ENCODE data around the gene GPR87.

GPR87 gene

DNA sequence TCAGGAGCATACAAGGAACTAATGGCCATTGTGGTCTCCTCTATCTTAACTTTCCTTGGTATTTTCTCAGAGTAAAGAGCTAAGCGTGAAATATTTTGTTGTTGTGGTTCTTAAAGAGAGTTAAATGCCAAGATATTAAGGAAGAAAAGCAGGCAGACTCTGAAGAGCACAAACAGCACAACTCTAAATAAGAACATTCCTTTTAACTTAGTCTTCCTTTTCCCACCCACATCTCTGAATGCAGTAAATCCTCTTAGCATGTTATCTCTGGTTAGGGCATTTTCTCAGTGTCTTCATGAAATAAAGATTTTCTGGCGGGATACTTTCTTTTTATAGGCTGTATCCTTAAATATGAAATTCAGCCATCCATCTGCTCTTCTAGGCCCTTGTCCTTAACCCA lies 1.5 kb downstream of the GPR87 start:
- no peak for DNase-seq

DNA sequence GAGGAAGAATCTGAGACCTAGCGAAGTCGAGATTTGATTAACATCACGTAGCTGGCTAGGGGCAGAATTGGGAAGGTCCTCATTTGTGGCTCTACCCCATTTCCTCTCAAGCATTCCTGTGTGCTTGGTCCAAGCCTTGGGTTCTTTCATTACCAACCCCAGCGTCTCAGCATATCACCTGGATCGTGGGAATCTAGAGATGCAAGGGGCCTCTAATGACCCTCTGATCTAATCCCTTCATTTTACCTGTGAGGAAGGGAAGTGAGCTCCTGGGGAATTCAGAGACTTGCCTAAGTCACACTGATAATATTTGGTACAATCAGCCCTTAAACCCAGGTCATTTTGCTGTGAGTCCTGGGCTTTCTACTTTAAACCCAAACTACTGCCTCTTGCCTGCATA lies 2.0 kb downstream of the GPR87 start:
- no peak for DNase-seq

GRCh38 chr3:151314137-151314536 lies 2.5 kb downstream of the GPR87 start:
- DNase-seq = no peak

GRCh38 chr3:151312972-151313371 lies 3.6 kb downstream of the GPR87 start:
- no peak for DNase-seq

DNA sequence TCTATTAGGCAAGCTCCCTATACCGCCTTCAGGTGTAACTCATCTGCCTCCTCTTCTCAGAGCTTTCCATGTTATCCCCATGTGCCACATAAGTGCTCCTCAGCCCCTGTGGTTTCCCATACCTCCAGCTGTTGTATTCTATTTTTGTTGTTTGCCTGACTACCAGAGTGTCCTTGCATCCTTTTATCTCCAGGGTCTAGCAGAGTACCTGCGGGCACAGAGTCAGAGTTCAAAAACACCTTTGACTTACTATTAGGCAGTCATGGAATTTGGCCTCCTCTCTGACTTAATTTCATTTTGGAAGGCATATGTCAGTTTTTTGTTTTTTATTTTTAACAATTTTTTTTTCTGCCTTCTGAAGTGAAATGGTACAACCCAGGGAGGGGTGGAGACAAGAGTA lies 7.1 kb downstream of the GPR87 start:
- DNase-seq = no peak

DNA sequence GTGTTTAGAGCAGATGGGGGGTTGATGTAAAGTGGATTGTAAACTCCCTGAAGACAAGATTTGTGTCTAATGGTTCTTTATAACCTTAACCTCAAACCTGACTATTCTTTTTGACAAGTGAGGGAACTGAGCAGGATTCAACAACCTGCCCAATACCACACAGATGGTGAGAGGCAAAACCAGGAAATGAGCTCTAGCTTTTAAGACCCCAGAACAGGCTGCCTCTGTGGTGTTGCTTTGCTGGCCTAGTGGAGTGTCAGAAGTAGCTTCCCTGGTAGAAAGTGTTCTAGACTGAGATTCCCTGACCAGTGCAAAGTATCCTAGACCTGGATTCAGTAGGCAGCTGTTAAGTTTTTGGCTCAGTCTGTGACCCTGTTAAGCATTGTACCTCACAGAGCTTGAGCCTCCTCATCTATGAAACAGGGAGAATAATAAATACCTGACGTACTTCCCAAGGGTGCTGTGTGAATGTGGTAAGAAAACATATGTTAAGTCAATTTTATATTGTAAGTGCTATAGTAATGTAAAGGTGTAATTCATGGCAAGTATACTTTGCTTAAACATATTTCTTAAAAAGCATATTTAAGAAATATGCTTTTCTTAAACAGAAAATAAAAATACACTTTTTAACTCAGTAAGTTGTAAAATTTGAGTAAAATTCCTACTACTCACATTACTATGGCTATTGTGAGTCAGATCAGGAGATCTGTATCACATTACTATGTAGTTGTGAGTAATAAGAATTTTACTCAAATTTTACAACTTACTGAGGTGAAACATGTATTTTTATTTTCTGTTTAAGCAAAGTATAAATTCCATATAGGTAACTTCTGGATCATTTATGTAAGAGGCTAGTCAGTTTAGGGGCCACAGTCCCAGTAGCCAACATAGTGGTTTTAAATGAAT lies 8.8 kb downstream of the GPR87 start:
- DNase-seq = no peak

GRCh38 chr3:151307131-151307530 lies 9.5 kb downstream of the GPR87 start:
- no peak for DNase-seq

DNA sequence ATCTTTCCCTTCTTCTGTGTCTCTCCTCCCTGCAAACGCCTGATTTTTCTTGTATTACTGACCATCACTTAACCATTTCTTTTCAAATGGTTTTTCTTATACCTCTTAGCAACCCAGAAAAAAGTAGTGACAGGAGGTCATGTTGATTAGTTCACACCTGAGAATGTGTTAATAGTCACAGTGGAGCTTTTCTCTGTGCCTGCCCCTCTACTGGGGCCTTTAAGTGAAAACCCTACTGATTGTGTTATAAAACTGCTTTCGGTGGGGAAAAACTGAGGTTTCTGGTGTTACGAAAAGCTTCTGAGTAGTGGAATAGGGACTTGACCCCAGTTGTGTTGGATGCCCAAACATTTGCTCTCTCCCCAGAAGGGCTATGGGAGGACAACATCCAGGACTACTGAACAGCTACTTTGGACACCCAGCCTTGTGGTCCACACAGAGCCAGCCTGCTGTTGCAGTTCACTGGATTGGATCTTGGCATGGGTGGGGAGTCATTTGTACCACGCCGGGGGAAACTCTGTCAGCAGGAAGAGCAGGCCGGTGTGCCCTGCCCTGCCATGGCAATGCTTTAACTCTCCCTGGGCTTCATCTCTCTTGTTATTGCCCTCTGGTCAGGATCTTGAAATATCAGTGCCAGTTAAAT lies 10.3 kb downstream of the GPR87 start:
- DNase-seq = no peak

DNA sequence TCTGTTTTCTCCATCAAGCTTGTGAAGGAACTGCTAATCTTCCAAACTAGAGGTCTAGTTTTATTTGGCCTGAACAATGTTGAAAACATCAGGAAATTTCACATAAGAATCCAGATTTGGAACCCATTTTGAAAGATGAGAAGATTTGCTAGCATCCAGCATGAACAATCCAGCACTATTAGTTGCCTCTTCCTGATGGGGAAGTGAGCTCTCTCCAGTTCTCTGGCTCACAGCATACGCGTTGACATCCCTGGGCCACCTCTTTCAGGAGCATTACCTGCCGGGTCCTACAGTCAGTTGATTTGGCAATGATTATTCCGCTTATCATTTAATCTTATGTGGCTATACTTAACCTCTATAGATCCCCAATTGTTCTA lies 10.9 kb downstream of the GPR87 start:
- DNase-seq = no peak

- DNase-seq = no peak
Measured at GRCh38 chr3:151305060-151305774, 11.4 kb downstream of the GPR87 start.

DNA sequence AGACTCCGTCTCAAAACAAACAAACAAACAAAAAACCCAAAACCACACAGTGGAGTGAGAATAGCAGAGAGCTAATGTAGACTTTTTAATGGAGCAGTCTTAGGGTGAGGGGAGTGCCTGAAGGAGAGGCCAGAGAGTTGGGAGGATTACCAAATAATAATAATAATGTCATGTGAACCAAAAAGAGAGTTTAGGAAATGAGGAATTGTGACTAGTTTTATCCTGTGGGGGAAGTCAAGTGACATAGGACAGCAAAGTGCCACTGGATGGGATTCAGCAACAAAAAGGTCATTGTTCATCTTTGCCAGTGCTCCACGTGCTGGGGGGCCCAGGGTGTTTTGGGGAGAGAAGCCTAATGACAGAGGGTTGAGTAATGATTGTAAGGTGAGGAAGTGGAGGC lies 12.9 kb downstream of the GPR87 start:
- no peak for DNase-seq

GRCh38 chr3:151301787-151302186 lies 14.8 kb downstream of the GPR87 start:
- DNase-seq = no peak

DNA sequence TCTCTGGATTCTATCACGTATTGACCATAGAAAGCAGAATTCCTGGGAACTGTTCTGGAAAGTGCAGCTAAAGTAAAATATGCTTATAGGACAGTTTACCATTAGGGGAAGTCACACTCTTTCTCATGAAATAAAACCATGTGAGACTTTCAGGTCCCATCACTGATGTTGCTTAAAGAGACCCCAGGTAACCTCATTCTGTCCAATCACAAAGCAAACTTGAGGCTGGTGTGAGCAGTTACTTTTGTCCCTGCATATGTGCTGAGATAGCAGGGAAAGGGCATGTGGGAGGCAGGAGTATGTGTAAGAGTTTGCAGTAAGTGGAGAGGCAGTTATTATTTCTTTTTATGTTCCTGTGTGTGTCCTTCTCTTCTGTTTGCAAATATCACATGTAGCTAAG lies 16.1 kb downstream of the GPR87 start:
- DNase-seq = no peak

DNA sequence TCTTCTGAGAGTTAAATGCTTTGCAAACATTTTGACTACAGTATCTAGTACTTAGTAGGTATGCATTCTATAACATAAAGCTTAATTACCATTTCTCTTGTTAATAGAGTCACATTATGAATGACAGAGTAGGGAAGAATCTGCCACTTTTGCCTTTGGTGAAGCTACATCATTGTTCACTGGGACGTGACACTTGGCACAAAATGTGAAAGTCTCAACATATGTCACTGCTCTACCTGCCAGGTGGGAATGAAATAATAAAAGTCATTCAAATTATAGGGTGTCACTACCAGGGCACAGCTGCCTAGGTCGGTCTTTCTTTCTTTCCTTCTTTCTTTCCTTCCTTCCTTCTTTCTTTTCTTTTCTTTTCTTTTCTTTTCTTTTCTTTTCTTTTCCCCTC lies 17.6 kb downstream of the GPR87 start:
- no peak for DNase-seq

DNA sequence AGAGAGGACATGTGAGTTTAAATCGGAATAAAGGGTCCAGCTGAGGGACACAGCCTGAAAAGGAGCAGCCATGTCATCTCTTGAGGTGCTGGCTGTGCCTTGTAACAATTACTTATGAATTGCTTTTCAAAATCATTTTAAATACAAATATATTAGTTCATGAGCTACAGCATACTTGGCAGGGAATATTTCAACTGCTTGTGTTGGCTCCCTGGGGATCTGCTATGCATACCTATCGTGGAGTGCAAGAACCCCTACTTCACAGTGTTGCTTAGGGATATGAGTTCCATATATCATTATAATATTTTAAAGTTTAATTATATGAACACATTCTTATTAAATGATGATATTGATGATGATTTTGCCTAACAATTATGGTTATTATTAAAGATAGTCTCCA lies 19.2 kb downstream of the GPR87 start:
- no peak for DNase-seq

DNA sequence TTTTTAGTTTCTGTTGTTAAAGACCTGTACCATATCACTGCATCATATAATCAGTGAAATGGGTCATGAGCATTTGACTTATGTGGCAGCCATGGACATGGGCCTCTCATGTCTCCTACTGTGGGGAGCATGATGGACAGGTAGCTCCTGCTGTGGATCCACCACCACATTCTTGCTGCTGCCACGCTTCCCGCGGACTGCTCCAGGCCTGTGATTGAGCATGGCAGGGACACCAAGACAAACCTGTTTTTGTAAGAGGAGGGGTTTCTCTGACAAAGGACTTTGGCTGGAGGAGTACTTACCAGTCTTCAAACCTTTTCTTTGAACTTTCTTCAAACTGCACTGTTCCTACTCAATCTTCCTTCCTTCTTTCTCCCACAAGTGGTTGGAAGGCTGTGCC lies 20.4 kb downstream of the GPR87 start:
- DNase-seq = no peak

GRCh38 chr3:151293127-151293526 lies 23.5 kb downstream of the GPR87 start:
- DNase-seq = no peak

GRCh38 chr3:151290673-151291072 lies 25.9 kb downstream of the GPR87 start:
- DNase-seq = no peak

GRCh38 chr3:151289445-151289844 lies 27.2 kb downstream of the GPR87 start:
- DNase-seq = no peak

DNA sequence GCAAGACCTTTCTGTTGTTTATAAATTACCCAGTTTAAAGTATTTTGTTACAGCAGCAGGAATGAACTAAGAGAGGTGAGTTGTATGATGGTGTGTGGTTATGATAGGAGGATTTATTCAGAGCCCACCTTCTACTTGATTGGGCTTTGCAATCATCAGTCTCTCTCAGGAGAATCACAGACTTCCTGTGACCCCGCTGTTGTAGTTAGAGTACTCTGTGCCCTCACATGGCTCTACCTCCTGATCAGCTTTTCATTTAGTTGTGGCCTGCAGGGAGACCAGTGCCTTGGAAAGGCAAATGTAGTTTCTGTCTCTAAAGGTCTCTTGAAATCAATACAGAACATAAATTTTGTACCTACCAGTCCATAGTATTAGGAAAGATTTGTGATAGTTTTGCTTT lies 30.7 kb downstream of the GPR87 start:
- no peak for DNase-seq

- no peak for DNase-seq
Measured at GRCh38 chr3:151283907-151284461, 32.6 kb downstream of the GPR87 start.

DNA sequence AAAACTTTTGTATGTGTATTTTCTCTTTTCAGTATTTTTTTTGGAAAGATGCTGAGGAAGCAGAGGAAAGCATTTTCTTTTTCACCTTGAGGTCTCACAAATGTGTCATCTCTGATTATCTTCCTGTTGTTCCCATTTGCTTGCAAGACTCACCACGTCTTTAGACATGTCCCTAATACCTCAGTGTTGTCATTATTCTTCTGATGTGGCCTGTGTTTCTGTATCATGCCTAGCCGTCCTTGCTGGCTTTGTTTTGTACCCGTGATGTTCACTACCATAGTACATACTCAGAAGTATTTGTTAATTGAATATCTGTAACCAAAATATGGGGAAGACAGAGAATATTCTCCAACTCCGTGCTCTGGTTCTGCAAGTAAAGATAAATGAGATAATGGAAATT lies 33.2 kb downstream of the GPR87 start:
- no peak for DNase-seq

- no peak for DNase-seq
Measured at GRCh38 chr3:151282921-151283320, 33.7 kb downstream of the GPR87 start.
